ENCODE data around the gene ENOSF1.
"Not testable (repeated sequence)": the region's sequence is repeated elsewhere in the genome, so short reads cannot be mapped to it uniquely, and the experiment has no call there.

Gene ENOSF1

GRCh38 chr18:706405-706804 lies 6.0 kb downstream of the ENOSF1 start:
- no peak for DNase-seq

GRCh38 chr18:703213-703967 lies 9.0 kb downstream of the ENOSF1 start:
- no peak for DNase-seq

- DNase-seq, result no peak
Measured at GRCh38 chr18:697800-698199, 14.6 kb downstream of the ENOSF1 start.

- DNase-seq, result no peak
Measured at GRCh38 chr18:697012-697411, 15.4 kb downstream of the ENOSF1 start.

- DNase-seq, result no peak
Measured at GRCh38 chr18:693466-694187, 18.8 kb downstream of the ENOSF1 start.

GRCh38 chr18:692824-693223 lies 19.6 kb downstream of the ENOSF1 start:
- DNase-seq, result no peak

GRCh38 chr18:688323-688722 lies 24.1 kb downstream of the ENOSF1 start:
- DNase-seq, result no peak

GRCh38 chr18:686339-687111 lies 25.9 kb downstream of the ENOSF1 start:
- DNase-seq, result no peak

- no peak for DNase-seq
Measured at GRCh38 chr18:685438-685837, 27.0 kb downstream of the ENOSF1 start.

- no peak for DNase-seq
Measured at GRCh38 chr18:683531-683930, 28.9 kb downstream of the ENOSF1 start.

- DNase-seq, result no peak
Measured at GRCh38 chr18:682833-683232, 29.6 kb downstream of the ENOSF1 start.

GRCh38 chr18:682416-682815 lies 30.0 kb downstream of the ENOSF1 start:
- DNase-seq, result not testable (repeated sequence)

- DNase-seq, result no peak
Measured at GRCh38 chr18:681985-682384, 30.4 kb downstream of the ENOSF1 start.

- DNase-seq, result no peak
Measured at GRCh38 chr18:680392-680791, 32.0 kb downstream of the ENOSF1 start.

- DNase-seq, result no peak
Measured at GRCh38 chr18:679516-679915, 32.9 kb downstream of the ENOSF1 start.

GRCh38 chr18:678482-679182 lies 33.8 kb downstream of the ENOSF1 start:
- DNase-seq, result no peak

GRCh38 chr18:677951-678381 lies 34.5 kb downstream of the ENOSF1 start:
- no peak for DNase-seq

GRCh38 chr18:677145-677544 lies 35.3 kb downstream of the ENOSF1 start:
- no peak for DNase-seq

- DNase-seq, result no peak
Measured at GRCh38 chr18:676736-677135, 35.7 kb downstream of the ENOSF1 start.

- DNase-seq, result no peak
Measured at GRCh38 chr18:676069-676468, 36.4 kb downstream of the ENOSF1 start.

- no peak for DNase-seq
Measured at GRCh38 chr18:675307-675706, 37.1 kb downstream of the ENOSF1 start.

GRCh38 chr18:673769-674168 lies 38.7 kb downstream of the ENOSF1 start:
- DNase-seq, result no peak

- no peak for DNase-seq
Measured at GRCh38 chr18:673317-673716, 39.1 kb downstream of the ENOSF1 start.

Data from T1000 (cell line).